Fibroblast of lung (primary cell): ENCODE results near the gene ZBTB40.

Source experiments
- EZH2 ChIP-seq: IDR thresholded peaks from 2 replicates; pipeline ENCODE4 v1.5.1; 2012; ENCODE audit warnings: low read length, control low read depth, mild to moderate bottlenecking; ENCODE audit errors: missing control alignments
- TF ChIP-seq, protein P1 (sequence below), 2 donors: IDR thresholded peaks in 1 of 2; conservative IDR thresholded peaks in 1 of 2; 1 replicate in 1 of 2; 2 replicates in 1 of 2; pipeline ENCODE4 v1.5.1; 2011 to 2012; ENCODE audit warnings: low read length in 2 of 2, control low read depth in 1 of 2, inconsistent platforms in 1 of 2, low read depth in 1 of 2, mild to moderate bottlenecking in 1 of 2

DNA sequence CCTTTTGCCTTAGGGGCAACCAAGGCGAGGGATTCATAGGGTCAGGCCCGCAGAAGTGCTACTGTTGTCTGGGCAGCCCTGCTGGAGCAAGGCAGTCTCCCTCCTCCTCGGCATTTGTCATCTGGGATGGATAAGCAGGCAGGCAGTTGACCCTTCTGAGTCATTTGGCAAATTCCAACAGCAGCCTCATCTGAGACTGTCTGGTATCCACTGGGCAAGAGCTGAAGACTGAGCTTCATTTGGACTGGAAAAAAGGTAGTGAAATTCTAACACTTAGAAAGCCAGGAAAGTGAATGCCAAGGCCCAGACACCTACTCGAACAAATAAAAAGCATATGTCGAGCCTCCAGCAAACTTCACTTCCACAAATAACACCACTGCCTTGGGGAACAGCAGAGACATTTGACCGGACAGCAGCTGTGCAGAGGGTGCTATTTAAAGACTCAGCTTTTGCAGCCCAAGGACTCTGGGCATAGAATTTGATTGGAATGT is 4.0 kb upstream of the ZBTB40 start:
- TF ChIP-seq, protein P1, sequence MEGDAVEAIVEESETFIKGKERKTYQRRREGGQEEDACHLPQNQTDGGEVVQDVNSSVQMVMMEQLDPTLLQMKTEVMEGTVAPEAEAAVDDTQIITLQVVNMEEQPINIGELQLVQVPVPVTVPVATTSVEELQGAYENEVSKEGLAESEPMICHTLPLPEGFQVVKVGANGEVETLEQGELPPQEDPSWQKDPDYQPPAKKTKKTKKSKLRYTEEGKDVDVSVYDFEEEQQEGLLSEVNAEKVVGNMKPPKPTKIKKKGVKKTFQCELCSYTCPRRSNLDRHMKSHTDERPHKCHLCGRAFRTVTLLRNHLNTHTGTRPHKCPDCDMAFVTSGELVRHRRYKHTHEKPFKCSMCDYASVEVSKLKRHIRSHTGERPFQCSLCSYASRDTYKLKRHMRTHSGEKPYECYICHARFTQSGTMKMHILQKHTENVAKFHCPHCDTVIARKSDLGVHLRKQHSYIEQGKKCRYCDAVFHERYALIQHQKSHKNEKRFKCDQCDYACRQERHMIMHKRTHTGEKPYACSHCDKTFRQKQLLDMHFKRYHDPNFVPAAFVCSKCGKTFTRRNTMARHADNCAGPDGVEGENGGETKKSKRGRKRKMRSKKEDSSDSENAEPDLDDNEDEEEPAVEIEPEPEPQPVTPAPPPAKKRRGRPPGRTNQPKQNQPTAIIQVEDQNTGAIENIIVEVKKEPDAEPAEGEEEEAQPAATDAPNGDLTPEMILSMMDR (conservative IDR thresholded peaks at IDR 0.05 in 1 of 2, IDR thresholded peaks at IDR 0.05 in 1 of 2; ENCODE audit: low read depth in 1 of 2, low read length in 2 of 2), result no peak
- TF ChIP-seq EZH2, result no peak
